ENCODE data around the gene CCNJ. TPM values are rescaled to one million over a fixed set of nuclear protein-coding genes. Genes with fewer than 3 reads are reported as not detected.

The CCNJ gene
- total and polyA plus RNA-seq, 2 experiments from 2014 or later = 14.7 to 19.2 TPM

GRCh38 chr10:96082748-96083147 is 39.4 kb downstream of the CCNJ start:
- H3K4me3 ChIP-seq = no peak overlapping the region
- no peak for TF ChIP-seq CTCF (IDR thresholded peaks at IDR 0.05; ENCODE audit: low read depth, low read length)
- no peaks in the 10 kb centered on the region for H3K27me3 ChIP-seq
- H3K27ac ChIP-seq = no peak overlapping the region
- DNase-seq (ENCODE audit: low read depth in 1 of 2, low spot score in 1 of 2) = no peak
- no peaks in the 10 kb centered on the region for H3K36me3 ChIP-seq
- H3K9me3 ChIP-seq (ENCODE audit: low read depth) = no peaks in the 10 kb centered on the region
- peaks cover 14% of the 10 kb centered on the region for H3K4me1 ChIP-seq (ENCODE audit: low read depth)

- no peak overlapping the region for H3K4me3 ChIP-seq
- H3K27me3 ChIP-seq = no peaks in the 10 kb centered on the region
These were observed 45.7 kb downstream of the CCNJ start for GRCh38 chr10:96089116-96089515.

GRCh38 chr10:96089670-96090462 is 46.5 kb downstream of the CCNJ start:
- no peak for TF ChIP-seq CTCF (IDR thresholded peaks at IDR 0.05; ENCODE audit: low read depth, low read length)
- Histone ChIP-seq H3K27me3 (no peaks in the 10 kb centered on the region), H3K9me3 (ENCODE audit: low read depth) (no peaks in the 10 kb centered on the region), H3K4me3 (no peak overlapping the region), H3K27ac (no peak overlapping the region), H3K36me3 (no peaks in the 10 kb centered on the region), H3K4me1 (ENCODE audit: low read depth) (peaks cover 9% of the 10 kb centered on the region)
- peak in 1 of 2 donors; percentile 98 for DNase-seq (ENCODE audit: low read depth in 1 of 2, low spot score in 1 of 2)

More at GRCh38 chr10:96089116-96089515, 45.7 kb downstream of the CCNJ start:
- peaks cover 8% of the 10 kb centered on the region for H3K4me1 ChIP-seq (ENCODE audit: low read depth)
- no peaks in the 10 kb centered on the region for H3K36me3 ChIP-seq
- no peak overlapping the region for H3K27ac ChIP-seq
- DNase-seq (ENCODE audit: low read depth in 1 of 2, low spot score in 1 of 2) = no peak
- H3K9me3 ChIP-seq (ENCODE audit: low read depth) = no peaks in the 10 kb centered on the region
- TF ChIP-seq CTCF (IDR thresholded peaks at IDR 0.05; ENCODE audit: low read depth, low read length) = no peak

GRCh38 chr10:96090463-96090800 is 47.0 kb downstream of the CCNJ start:
- Histone ChIP-seq H3K27me3 (no peaks in the 10 kb centered on the region), H3K4me3 (no peak overlapping the region), H3K27ac (no peak overlapping the region), H3K4me1 (ENCODE audit: low read depth) (peaks cover 9% of the 10 kb centered on the region), H3K36me3 (no peaks in the 10 kb centered on the region), H3K9me3 (ENCODE audit: low read depth) (no peaks in the 10 kb centered on the region)
- DNase-seq (ENCODE audit: low read depth in 1 of 2, low spot score in 1 of 2) = no peak
- no peak for TF ChIP-seq CTCF (IDR thresholded peaks at IDR 0.05; ENCODE audit: low read depth, low read length)

GRCh38 chr10:96092999-96093767 is 49.8 kb downstream of the CCNJ start:
- H3K27ac ChIP-seq = no peak overlapping the region
- no peak for DNase-seq (ENCODE audit: low read depth in 1 of 2, low spot score in 1 of 2)
- TF ChIP-seq CTCF (IDR thresholded peaks at IDR 0.05; ENCODE audit: low read depth, low read length) = no peak
- H3K36me3 ChIP-seq = no peaks in the 10 kb centered on the region
- no peak overlapping the region for H3K4me3 ChIP-seq
- no peaks in the 10 kb centered on the region for H3K27me3 ChIP-seq
- H3K9me3 ChIP-seq (ENCODE audit: low read depth) = no peaks in the 10 kb centered on the region
- H3K4me1 ChIP-seq (ENCODE audit: low read depth) = peaks cover 27% of the 10 kb centered on the region

Measured in cardiac muscle cell (in vitro differentiated cells and primary cell).